ENCODE data around the gene PDE6A.

The PDE6A gene

DNA sequence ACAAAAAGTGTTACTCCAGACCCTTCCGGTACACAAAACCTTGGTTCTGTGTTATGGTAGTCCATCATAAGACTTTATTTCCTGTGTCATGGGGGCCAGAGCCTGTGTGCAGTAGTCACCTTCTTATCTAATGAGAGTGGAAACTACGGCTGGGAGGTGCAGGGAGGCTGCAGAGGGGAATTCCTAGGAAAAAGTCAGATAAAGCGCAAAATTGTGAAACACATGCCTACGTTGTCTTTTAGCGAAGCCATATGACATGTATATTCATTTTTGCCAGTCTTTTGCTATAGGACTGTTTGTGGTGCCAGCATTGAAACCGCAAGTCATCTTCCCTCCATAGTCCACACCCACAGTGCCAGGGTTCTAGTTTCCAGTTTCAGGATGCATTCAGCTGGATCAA, 133.7 kb downstream of the PDE6A start:
- no peak for DNase-seq (ENCODE audit: low read depth)

DNA sequence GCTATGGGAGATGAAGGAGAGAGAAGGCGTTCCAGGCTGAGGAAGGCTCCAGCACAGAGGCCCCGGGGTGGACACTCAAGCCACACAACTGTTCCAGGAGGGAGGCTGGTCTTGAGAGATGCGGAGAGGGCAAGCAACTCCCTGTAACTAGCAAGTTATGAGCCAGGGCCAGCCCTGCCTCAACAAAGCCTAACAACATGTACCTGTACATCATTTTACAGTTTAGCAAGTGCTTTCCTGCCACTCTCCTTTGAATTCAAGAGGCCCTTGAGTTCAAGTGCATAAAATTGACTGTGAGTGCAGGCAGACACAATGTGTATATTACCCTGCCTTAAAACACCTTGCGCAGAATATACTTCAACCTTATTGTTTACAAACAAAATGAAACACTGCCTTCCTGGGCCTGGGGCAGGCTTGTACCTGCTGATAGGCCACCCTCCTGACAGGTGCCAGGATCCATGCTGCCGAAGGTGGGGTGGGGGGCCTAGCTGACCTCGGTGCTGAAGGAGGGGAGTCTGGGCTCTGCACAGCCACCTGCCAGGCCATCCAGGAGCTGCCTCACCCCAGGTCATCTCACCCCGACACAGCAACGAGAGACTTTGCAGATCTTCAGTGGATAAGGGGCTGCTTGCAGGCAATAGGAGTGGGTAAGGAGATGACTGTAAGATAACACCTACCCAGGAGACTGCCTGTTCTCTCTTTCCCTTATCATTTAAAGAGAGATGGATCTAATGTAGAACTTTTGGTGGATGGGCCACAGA, 134.5 kb downstream of the PDE6A start:
- no peak for DNase-seq (ENCODE audit: low read depth)

DNA sequence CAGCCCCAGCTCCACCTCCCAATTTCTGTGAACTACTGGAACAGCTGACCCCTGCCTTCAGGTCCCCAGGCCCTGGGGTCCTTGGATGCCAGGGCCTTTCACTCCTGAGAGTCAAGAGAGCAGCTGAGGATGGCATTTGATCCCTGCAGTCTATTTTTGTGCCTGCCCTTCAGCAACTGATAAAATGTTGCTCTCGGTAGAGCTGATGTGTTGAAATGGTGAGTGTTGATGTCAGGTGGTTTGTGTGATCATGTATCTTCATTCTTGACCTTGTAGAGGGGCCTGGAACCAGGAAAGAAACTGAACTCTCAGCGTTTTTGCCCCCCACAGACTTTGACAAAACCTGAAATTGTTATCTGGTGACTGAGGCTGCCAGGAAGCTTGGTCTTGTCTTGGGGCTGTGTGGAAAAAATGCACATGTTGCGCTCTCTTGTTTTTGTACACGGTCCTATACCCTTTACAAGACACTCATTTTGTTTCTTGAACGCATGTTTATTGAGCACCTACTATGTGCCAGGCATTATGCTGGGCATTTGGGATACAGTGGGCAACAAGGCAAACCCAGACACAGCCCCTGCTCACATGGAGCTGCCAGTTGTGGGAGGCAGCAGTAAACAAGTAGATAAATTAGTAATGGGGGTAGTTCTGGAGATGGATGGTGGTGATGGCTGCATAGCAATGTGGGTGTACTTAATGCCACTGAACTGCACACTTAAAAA, 136.2 kb downstream of the PDE6A start:
- DNase-seq (ENCODE audit: low read depth), result no peak

All from activated gamma-delta T cell treated with anti-CD3 and anti-CD28 coated beads, Interleukin-2, amount 50 U/mL, for 16 hours (primary cell).